ENCODE results near the gene ZBTB42. TPM values are rescaled to one million over a fixed set of nuclear protein-coding genes. Genes with fewer than 3 reads are reported as not detected.

Gene ZBTB42
- total and polyA plus RNA-seq, 2 donors (not counting 3 experiments of a cell fraction or from before 2014, with no cell fraction given) = 3.1 to 3.8 TPM

DNA sequence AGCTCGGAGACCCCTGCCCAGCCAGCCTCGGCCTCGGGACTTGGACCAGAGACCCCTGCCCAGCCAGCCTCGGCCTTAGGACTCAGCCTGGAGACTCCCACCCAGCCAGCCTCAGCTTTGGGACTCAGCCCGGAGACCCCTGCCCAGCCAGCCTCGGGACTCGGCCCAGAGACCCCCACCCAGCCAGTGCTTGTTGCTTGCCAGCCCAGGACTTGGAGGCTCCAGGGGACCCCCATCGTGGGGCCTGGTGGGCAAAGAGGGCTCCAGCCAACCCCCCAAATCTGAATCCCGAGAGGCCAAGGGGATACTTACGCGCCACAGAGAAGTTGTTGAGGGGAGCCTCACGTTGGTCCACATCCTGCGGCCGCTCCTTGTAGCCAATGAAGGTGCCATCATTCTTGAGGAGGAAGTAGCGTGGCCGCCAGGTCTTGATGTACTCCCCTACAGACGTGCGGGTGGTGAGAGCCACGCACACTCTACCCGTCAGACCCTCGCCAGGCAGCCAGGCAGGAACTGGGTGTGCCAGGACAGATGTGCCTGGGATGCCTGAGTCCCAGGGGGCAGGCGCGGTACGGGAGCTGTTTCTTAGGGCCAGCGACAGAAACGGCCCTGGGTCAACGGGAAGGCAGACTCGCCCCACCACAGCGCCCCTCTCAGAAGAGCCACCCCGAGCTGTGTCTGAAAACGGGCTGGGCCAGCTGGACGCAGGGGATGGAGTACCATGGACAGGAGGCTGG is 21.0 kb upstream of the ZBTB42 start:
- dilution Hi-C loops (cut with MboI; ENCODE audit: extremely low pct_ligation_motif_present, low sequenced_read_pairs) = no loop called here
- CTCF ChIA-PET = interaction anchor here (4.4 kb wide), 1 partner anchor 11 kb away, joined by 31 read pairs; no protein-coding TSS in a partner anchor

More for the DNA sequence above, 21.0 kb upstream of the ZBTB42 start:
- Histone ChIP-seq H3K9me3 (replicated peaks; ENCODE audit: control insufficient read depth, insufficient read depth, low read length) (no peaks in the 10 kb centered on the region), H3K9me1 (replicated peaks; ENCODE audit: control insufficient read depth, extremely low read depth, insufficient read depth, low read length) (no peaks in the 10 kb centered on the region), H3K9ac (replicated peaks; ENCODE audit: extremely low read depth, insufficient read depth, low read length) (no peak overlapping the region), H3K36me3 (ENCODE audit: control insufficient read depth in 2 of 2, extremely low read depth in 1 of 2, insufficient read depth in 2 of 2, low read length in 2 of 2) (peaks cover 4 to 20% of the 10 kb centered on the region in 2 experiments), H3K27me3 (ENCODE audit: control insufficient read depth in 2 of 2, insufficient read depth in 2 of 2, low read length in 2 of 2) (no peaks in the 10 kb centered on the region), H2AFZ (ENCODE audit: low read depth, low read length) (no peak overlapping the region), H3K4me2 (ENCODE audit: insufficient read depth, low read length) (no peak overlapping the region), H4K20me1 (replicated peaks; ENCODE audit: control insufficient read depth, extremely low read depth, insufficient read depth, low read length) (no peaks in the 10 kb centered on the region), H3K27ac (ENCODE audit: insufficient read depth, low read depth, low read length) (no peak overlapping the region), H3K79me2 (ENCODE audit: control insufficient read depth, insufficient read depth, low read length) (peaks cover 6% of the 10 kb centered on the region), H3K4me3 (replicated peaks in 1 of 3; ENCODE audit: insufficient read depth in 1 of 3, low read depth in 1 of 3, low read length in 3 of 3) (no peak overlapping the region), H3K4me1 (ENCODE audit: control insufficient read depth, extremely low read depth, insufficient read depth, low read length) (no peaks in the 10 kb centered on the region)
- DNase-seq (ENCODE audit: low read depth, low spot score) = no peak
- no TSS peak for BruUV-seq (replicated peaks)
- TF ChIP-seq POLR2A (IDR thresholded peaks at IDR 0.05; ENCODE audit: low read depth, low read length) (no peak), GATA2 (IDR thresholded peaks at IDR 0.05; ENCODE audit: insufficient read depth, insufficient read length, low read depth, low read length) (no peak), POLR2AphosphoS5 (IDR thresholded peaks at IDR 0.05; ENCODE audit: insufficient read depth, low read depth, low read length) (no peak), MYC (IDR thresholded peaks at IDR 0.05; ENCODE audit: low read depth, low read length) (no peak), MAX (IDR thresholded peaks at IDR 0.05; ENCODE audit: insufficient read depth, insufficient read length) (no peak), CTCF (IDR thresholded peaks at IDR 0.05; ENCODE audit: extremely low read depth in 1 of 2, insufficient read depth in 1 of 2, low read depth in 1 of 2, low read length in 2 of 2) (no peak), EZH2 (IDR thresholded peaks at IDR 0.05; ENCODE audit: borderline replicate concordance, low read depth, low read length, severe bottlenecking) (no peak), FOS (IDR thresholded peaks at IDR 0.05; ENCODE audit: borderline replicate concordance, insufficient read depth, low read length) (no peak), JUN (IDR thresholded peaks at IDR 0.05; ENCODE audit: borderline replicate concordance, insufficient read depth, insufficient read length, low read depth) (no peak)
- no peak for FAIRE-seq
- intact Hi-C loops (cut with micrococcal nuclease) = no loop called here
- POLR2A ChIA-PET = no interaction called here
